NK-92 (cell line): ENCODE measurements around the gene GNG5.
"Not testable (repeated sequence)": the region's sequence is repeated elsewhere in the genome, so short reads cannot be mapped to it uniquely, and the experiment has no call there.

ENCODE experiments used
- DNase-seq: peaks from one replicate; lab custom pipeline; 2025; ENCODE audit not compliant: unreplicated experiment; lab: John Stamatoyannopoulos, UW

Gene GNG5

GRCh38 chr1:84506002-84506728 lies at the start of gene GNG5, which contains the start of gene SPATA1:
GNG5 (minus strand) TSS chr1:84506581; CDS start chr1:84506091, 490 bp downstream.
SPATA1 (plus strand) TSS chr1:84506386; CDS start chr1:84516360, 9,974 bp downstream.
- peak; percentile 77 for DNase-seq

- no peak for DNase-seq
Measured at GRCh38 chr1:84550826-84551225, 44.4 kb upstream of the GNG5 start.

GRCh38 chr1:84541679-84542078 lies 35.3 kb upstream of the GNG5 start:
- DNase-seq: no peak

- DNase-seq: no peak
Measured at GRCh38 chr1:84540759-84541158, 34.4 kb upstream of the GNG5 start.

- no peak for DNase-seq
Measured at GRCh38 chr1:84539972-84540371, 33.6 kb upstream of the GNG5 start.

- DNase-seq: no peak
Measured at GRCh38 chr1:84538599-84538998, 32.2 kb upstream of the GNG5 start.

- DNase-seq: no peak
Measured at GRCh38 chr1:84525779-84526178, 19.4 kb upstream of the GNG5 start.

GRCh38 chr1:84524590-84524989 lies 18.2 kb upstream of the GNG5 start:
- DNase-seq: no peak

- no peak for DNase-seq
Measured at GRCh38 chr1:84510668-84511067, 4.3 kb upstream of the GNG5 start.

- DNase-seq: no peak
Measured at GRCh38 chr1:84510165-84510564, 3.8 kb upstream of the GNG5 start.

- DNase-seq: no peak
Measured at GRCh38 chr1:84509029-84509428, 2.6 kb upstream of the GNG5 start.

GRCh38 chr1:84508510-84508909 lies 2.1 kb upstream of the GNG5 start:
- no peak for DNase-seq

- not testable (repeated sequence) for DNase-seq
Measured at GRCh38 chr1:84507887-84508286, 1.5 kb upstream of the GNG5 start.

- no peak for DNase-seq
Measured at GRCh38 chr1:84506729-84507453, 510 bp upstream of the GNG5 start.

GRCh38 chr1:84505493-84506001 lies 834 bp downstream of the GNG5 start:
- no peak for DNase-seq

GRCh38 chr1:84504580-84505492 lies 1.5 kb downstream of the GNG5 start:
- no peak for DNase-seq

- DNase-seq: no peak
Measured at GRCh38 chr1:84502927-84503326, 3.5 kb downstream of the GNG5 start.

GRCh38 chr1:84497631-84498275 lies 8.6 kb downstream of the GNG5 start:
- DNase-seq: no peak

GRCh38 chr1:84496498-84496897 lies 9.9 kb downstream of the GNG5 start:
- DNase-seq: no peak

- DNase-seq: no peak
Measured at GRCh38 chr1:84493747-84494146, 12.6 kb downstream of the GNG5 start.

- DNase-seq: no peak
Measured at GRCh38 chr1:84492726-84493125, 13.7 kb downstream of the GNG5 start.
